K562 (cell line): ENCODE measurements around the gene ANP32B. TPM values are rescaled to one million over a fixed set of nuclear protein-coding genes. Genes with fewer than 3 reads are reported as not detected.

ENCODE experiments used
- CBX5 ChIP-seq: IDR thresholded peaks from 2 replicates; pipeline ENCODE4 v1.6.1; 2014; ENCODE audit warnings: low read depth, borderline replicate concordance
- CTCFL ChIP-seq: IDR thresholded peaks from 2 replicates; pipeline ENCODE4 v1.6.1; 2011; ENCODE audit warnings: borderline replicate concordance, low read depth, mild to moderate bottlenecking, moderate library complexity, low read length; ENCODE audit not compliant: insufficient read depth, poor library complexity, severe bottlenecking
- EGR1 ChIP-seq: fragments of 450-650 bp; conservative IDR thresholded peaks from 2 replicates; pipeline ENCODE4 v1.6.1; 2017; ENCODE audit warnings: mild to moderate bottlenecking
- HNRNPK ChIP-seq: fragments of 200-400 bp; formaldehyde crosslinking; IDR thresholded peaks from one replicate; pipeline ENCODE4 v1.6.1; 2018; ENCODE audit warnings: mild to moderate bottlenecking, low read depth, low read length; ENCODE audit not compliant: poor library complexity, severe bottlenecking
- KAT7 ChIP-seq: sonication (generic); formaldehyde crosslinking; IDR thresholded peaks from 2 replicates; pipeline ENCODE4 v1.8.0; 2022; ENCODE audit warnings: missing genetic modification reagents, mild to moderate bottlenecking, borderline replicate concordance
- NR3C1 ChIP-seq: sonication (generic); formaldehyde crosslinking; IDR thresholded peaks from 2 replicates; pipeline ENCODE4 v1.8.1; 2022; ENCODE audit warnings: missing genetic modification reagents
- RBM25 ChIP-seq: fragments of 200-400 bp; formaldehyde crosslinking; IDR thresholded peaks from 2 replicates; pipeline ENCODE4 v1.6.1; 2018; ENCODE audit warnings: low read length, low read depth, moderate library complexity; ENCODE audit not compliant: severe bottlenecking
- RFX1 ChIP-seq: fragments of 450-650 bp; IDR thresholded peaks from 2 replicates; pipeline ENCODE4 v1.6.1; 2016; ENCODE audit warnings: mild to moderate bottlenecking, moderate library complexity
- SIN3A ChIP-seq, 2 experiments: fragments of 150-350 bp in 1 of 2; IDR thresholded peaks; 2 replicates each; pipeline ENCODE4 v1.6.1; 2011 to 2016; ENCODE audit warnings: borderline replicate concordance in 2 of 2, low read depth in 2 of 2, low read length in 2 of 2, mild to moderate bottlenecking in 2 of 2, moderate library complexity in 2 of 2; ENCODE audit not compliant: control insufficient read depth in 1 of 2
- SMAD4 ChIP-seq: fragments of 250-450 bp; sonication (Bioruptor Pico); conservative IDR thresholded peaks from 2 replicates; pipeline ENCODE4 v1.8.0; 2021; ENCODE audit warnings: inconsistent platforms, mild to moderate bottlenecking, moderate library complexity
- ZMIZ1 ChIP-seq, 2 experiments: fragments of 150-350 bp in 1 of 2; IDR thresholded peaks; 2 replicates each; pipeline ENCODE4 v1.6.1; 2012 to 2016; ENCODE audit warnings: low read depth in 2 of 2, low read length in 2 of 2, mild to moderate bottlenecking in 1 of 2, moderate library complexity in 1 of 2
- ZNF311 ChIP-seq: fragments of 250-450 bp; sonication (Bioruptor Pico); IDR thresholded peaks from 2 replicates; pipeline ENCODE4 v1.4.0; 2020; ENCODE audit warnings: mild to moderate bottlenecking, moderate library complexity
- ZNF561 ChIP-seq: fragments of 450-650 bp; formaldehyde crosslinking; conservative IDR thresholded peaks from 2 replicates; pipeline ENCODE4 v1.4.0; 2020; ENCODE audit warnings: mild to moderate bottlenecking, moderate library complexity
- ZNF592 ChIP-seq: fragments of 450-650 bp; IDR thresholded peaks from 2 replicates; pipeline ENCODE4 v1.6.1; 2017; ENCODE audit warnings: antibody characterized with exemption, mild to moderate bottlenecking
- ZNF695 ChIP-seq: fragments of 450-650 bp; formaldehyde crosslinking; IDR thresholded peaks from 2 replicates; pipeline ENCODE4 v1.4.0; 2020; ENCODE audit warnings: mild to moderate bottlenecking, moderate library complexity
- ZNF717 ChIP-seq: fragments of 250-450 bp; sonication (Bioruptor Pico); IDR thresholded peaks from 2 replicates; pipeline ENCODE4 v1.5.0; 2021
- polyA plus RNA-seq, 8 experiments: library from polyadenylated mRNA; depleted of rRNA in 4 of 8; stranded (reverse) in 5 of 8; unstranded in 3 of 8; fragments of >200 nt; fragmentation: Nextera tagmentation in 2 of 8; fragmentation: Illumina TruSeq in 1 of 8; extraction: Ambion mirVana in 2 of 8; extraction: Trizol in 1 of 8; gene quantifications; 2 replicates each; pipeline versions ENCODE4 v1.2.1 to v1.2.3, GENCODE V29; 2011 to 2014; ENCODE audit warnings: inconsistent platforms in 1 of 8, missing spikeins in 1 of 8
- total RNA-seq, 7 experiments: library from RNA; depleted of rRNA in 6 of 7; stranded (reverse); fragments of >200 nt in 6 of 7; fragmentation: Illumina TruSeq in 2 of 7; extraction: Trizol in 2 of 7; gene quantifications; 2 replicates each; pipeline versions ENCODE4 v1.2.1 to v1.2.3, GENCODE V29; 2011 to 2021; ENCODE audit warnings: low replicate concordance in 1 of 7

ANP32B gene
- total and polyA plus RNA-seq, 9 of the 15 experiments (the other 6 are each of a cell fraction or from before 2014, with no cell fraction given) = 68.9 to 815 (median 141) TPM

- 0 out of 2 replicates have a peak, but pooled peaks have one; percentile 41 for TF ChIP-seq ZNF592
- TF ChIP-seq SIN3A (IDR thresholded peaks at IDR 0.05; ENCODE audit: borderline replicate concordance in 2 of 2, control insufficient read depth in 1 of 2, low read depth in 2 of 2, low read length in 2 of 2) = peak; percentile 86; a peak in 3 of 4 replicates
- 0 out of 4 replicates have a peak, but pooled peaks of 1 of the 2 experiments have one; percentile 13 for TF ChIP-seq ZMIZ1 (IDR thresholded peaks at IDR 0.05; ENCODE audit: low read depth in 2 of 2, low read length in 2 of 2)
- TF ChIP-seq ZNF695 = no peak
- no peak; the same call in 1 of the 2 replicates for TF ChIP-seq RFX1
- TF ChIP-seq ZNF561 (CRISPR knock-in tag) = no peak
- no peak for TF ChIP-seq HNRNPK
- TF ChIP-seq CBX5 = no peak
- peak; percentile 81 for TF ChIP-seq NR3C1 (CRISPR knock-in tag)
- peak; percentile 39; the same call in 1 of the 2 replicates for TF ChIP-seq SMAD4 (CRISPR knock-in tag)
- TF ChIP-seq ZNF717 (CRISPR knock-in tag) = no peak
- peak; percentile 3 for TF ChIP-seq CTCFL
- TF ChIP-seq EGR1 = 0 out of 2 replicates have a peak, but pooled peaks have one; percentile 6
- no peak for TF ChIP-seq ZNF311
- no peak; the same call in 1 of the 2 replicates for TF ChIP-seq KAT7 (CRISPR knock-in tag)
- TF ChIP-seq RBM25 = peak; percentile 86
Measured at GRCh38 chr9:98056269-98057137, 73.4 kb downstream of the ANP32B start, which contains the start of gene NANS (continued).
